Skeletal muscle tissue (tissue), 4 donors: ENCODE data around the gene ZNF385D. TPM values are rescaled to one million over a fixed set of nuclear protein-coding genes. Genes with fewer than 3 reads are reported as not detected.

Experiments used
- H3K27ac ChIP-seq: one replicate; pipeline ENCODE4 v1.7.0; 2013; ENCODE audit warnings: mild to moderate bottlenecking, low read depth, low read length, inconsistent platforms
- H3K27me3 ChIP-seq, 3 donors: one replicate each; pipeline ENCODE4 v1.7.0; 2013; ENCODE audit warnings: low read length in 3 of 3; ENCODE audit not compliant: control insufficient read depth in 3 of 3, insufficient read depth in 3 of 3
- H3K36me3 ChIP-seq, 3 donors: one replicate each; pipeline ENCODE4 v1.7.0; 2013; ENCODE audit warnings: low read length in 3 of 3; ENCODE audit not compliant: control insufficient read depth in 3 of 3, insufficient read depth in 3 of 3
- H3K4me1 ChIP-seq, 3 donors: one replicate each; pipeline ENCODE4 v1.7.0; 2013; ENCODE audit warnings: low read length in 3 of 3, mild to moderate bottlenecking in 3 of 3; ENCODE audit not compliant: control insufficient read depth in 3 of 3, insufficient read depth in 3 of 3
- H3K4me3 ChIP-seq, 3 donors: one replicate each; pipeline ENCODE4 v1.7.0; 2013; ENCODE audit warnings: low read length in 3 of 3
- H3K9ac ChIP-seq, 3 donors: one replicate each; pipeline ENCODE4 v1.7.0; 2013; ENCODE audit warnings: low read length in 3 of 3, mild to moderate bottlenecking in 3 of 3, moderate library complexity in 2 of 3, low read depth in 1 of 3
- H3K9me3 ChIP-seq, 3 donors: one replicate each; pipeline ENCODE4 v1.7.0; 2013; ENCODE audit warnings: low read length in 3 of 3; ENCODE audit not compliant: control insufficient read depth in 3 of 3
- total RNA-seq: library from RNA; depleted of rRNA; stranded (reverse); fragments of >200 nt; gene quantifications from one replicate; pipeline ENCODE4 v1.2.3, GENCODE V29; 2014
- donor health status: Osteomylitis.

The ZNF385D gene
- total RNA-seq, 1 donor from 2014 or later = 9.4 TPM

DNA sequence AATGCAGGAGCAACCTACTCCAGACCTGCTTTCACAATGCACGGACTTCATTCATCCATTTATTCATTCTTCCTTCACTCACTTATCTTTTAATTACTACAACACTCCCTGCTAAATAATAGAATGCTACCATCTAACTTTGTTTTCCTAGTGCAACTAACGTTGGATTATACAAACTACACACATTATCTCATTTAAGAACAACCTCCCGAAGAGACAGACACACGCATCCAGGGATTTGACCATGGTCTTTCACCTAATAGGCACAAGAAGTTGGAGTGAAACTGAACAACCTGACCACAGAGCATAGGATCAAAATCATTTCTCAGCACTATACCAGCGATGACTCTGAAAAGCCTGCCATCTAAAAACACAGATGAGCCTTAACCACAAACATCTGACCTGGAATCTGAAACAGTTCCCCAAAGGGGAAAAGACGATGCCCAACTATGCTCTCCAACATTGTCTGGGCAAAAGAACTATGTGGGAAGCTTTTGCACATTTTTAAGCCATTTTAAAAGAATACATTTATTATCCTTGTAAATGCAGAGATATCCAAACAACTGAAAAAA is 21.0 kb downstream of the ZNF385D start:
- H3K4me1 ChIP-seq = no peaks in the 10 kb centered on the region
- no peaks in the 10 kb centered on the region for H3K36me3 ChIP-seq
- H3K27ac ChIP-seq = no peak overlapping the region
- no peak overlapping the region for H3K9ac ChIP-seq
- H3K27me3 ChIP-seq = no peaks in the 10 kb centered on the region
- H3K4me3 ChIP-seq = no peak overlapping the region
- no peaks in the 10 kb centered on the region for H3K9me3 ChIP-seq

DNA sequence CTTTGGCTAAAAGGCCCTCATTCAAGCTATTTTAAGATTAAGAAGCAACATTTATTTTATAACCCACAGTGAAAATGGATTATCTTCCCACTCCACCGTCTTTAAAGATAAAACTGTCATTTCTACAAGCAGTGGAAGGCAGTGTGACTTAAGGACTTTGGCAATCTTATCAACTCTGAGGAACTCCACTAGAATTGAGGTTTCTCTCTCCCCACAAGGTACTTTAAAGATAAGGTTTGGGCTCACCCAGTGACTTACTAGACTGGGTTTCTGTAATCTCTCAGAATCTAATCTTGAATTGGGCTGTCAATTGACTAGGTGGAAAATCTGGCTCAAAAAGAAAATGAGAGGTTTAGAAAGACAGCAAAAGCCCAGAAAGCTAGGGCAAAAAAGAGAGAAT is 21.7 kb downstream of the ZNF385D start:
- no peaks in the 10 kb centered on the region for H3K4me1 ChIP-seq
- H3K9me3 ChIP-seq = no peaks in the 10 kb centered on the region
- H3K9ac ChIP-seq = no peak overlapping the region
- no peak overlapping the region for H3K27ac ChIP-seq
- H3K27me3 ChIP-seq = no peaks in the 10 kb centered on the region
- H3K4me3 ChIP-seq = no peak overlapping the region
- no peaks in the 10 kb centered on the region for H3K36me3 ChIP-seq

DNA sequence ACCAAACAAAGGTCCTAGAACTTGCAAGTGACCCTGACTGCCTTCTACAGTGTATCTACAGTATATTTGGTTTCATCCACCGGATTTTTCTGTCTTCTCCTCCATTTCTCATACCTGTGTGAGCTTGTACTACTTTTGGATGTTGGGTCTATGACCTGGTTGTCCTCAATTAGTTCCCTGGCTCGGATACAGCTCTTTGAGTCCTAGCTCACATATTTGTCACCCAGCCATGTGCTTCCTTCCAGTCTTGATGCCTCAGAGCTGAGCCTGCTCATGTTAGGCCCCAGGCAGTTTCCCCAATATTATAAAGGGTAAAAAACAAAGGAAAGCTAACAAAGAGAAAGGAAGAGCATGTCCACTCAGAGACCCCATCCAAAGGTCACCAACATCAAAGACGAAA is 28.2 kb downstream of the ZNF385D start:
- Histone ChIP-seq H3K9ac (no peak overlapping the region), H3K27me3 (no peaks in the 10 kb centered on the region), H3K27ac (no peak overlapping the region), H3K4me3 (no peak overlapping the region), H3K9me3 (no peaks in the 10 kb centered on the region), H3K36me3 (no peaks in the 10 kb centered on the region), H3K4me1 (no peaks in the 10 kb centered on the region)

DNA sequence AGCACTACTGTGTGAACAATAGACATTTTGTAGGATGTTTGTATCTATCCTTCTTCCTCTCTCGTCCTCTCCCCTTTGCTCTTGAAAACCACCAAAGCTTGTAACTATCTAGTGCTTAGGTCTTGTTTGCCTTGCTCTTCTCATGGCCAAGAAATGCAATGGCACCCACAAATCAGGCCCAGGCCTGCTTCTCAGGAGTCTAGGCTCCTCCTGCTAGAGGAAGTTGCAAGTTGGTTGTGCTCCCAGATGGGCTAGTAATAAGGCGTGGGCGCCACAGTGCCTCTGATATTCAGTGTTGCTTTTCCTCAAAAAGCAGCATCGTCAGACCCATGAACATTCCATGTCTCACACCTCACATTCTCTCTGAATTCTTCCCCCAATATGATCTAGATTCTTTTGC is 28.7 kb downstream of the ZNF385D start:
- no peak overlapping the region for H3K27ac ChIP-seq
- H3K9me3 ChIP-seq = no peaks in the 10 kb centered on the region
- no peaks in the 10 kb centered on the region for H3K36me3 ChIP-seq
- no peaks in the 10 kb centered on the region for H3K4me1 ChIP-seq
- no peaks in the 10 kb centered on the region for H3K27me3 ChIP-seq
- no peak overlapping the region for H3K4me3 ChIP-seq
- no peak overlapping the region for H3K9ac ChIP-seq

DNA sequence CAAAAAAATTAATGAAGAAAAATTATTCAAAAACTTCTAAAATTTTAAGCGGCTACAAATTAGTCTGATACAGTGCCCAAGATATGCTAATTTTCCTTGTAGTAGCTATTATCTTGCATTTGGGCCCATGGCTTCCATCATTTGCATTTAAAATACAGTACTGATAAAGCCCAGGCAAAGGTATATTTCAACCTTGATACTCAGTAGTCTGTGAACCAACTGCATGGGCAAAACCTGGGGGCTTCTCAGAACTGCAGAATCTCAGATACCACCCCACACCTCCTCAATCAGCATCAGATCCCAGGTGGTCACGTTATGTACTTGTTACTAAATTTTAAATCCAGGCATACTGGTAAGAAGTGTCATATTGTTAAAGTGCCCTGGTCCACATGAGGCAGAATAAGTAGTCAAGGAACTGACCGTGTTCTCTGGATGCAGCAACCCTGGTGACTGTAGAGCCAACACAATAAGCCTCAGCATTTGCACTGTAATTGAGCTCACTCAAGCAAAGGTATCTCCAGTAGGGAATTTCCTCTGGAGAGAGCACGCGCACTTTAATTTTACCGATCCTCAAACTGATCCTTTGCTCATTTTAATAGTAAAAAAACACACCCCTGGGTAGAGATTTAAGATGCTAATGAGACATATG is 31.9 kb downstream of the ZNF385D start:
- no peak overlapping the region for H3K9ac ChIP-seq
- H3K4me1 ChIP-seq = no peaks in the 10 kb centered on the region
- no peak overlapping the region for H3K27ac ChIP-seq

DNA sequence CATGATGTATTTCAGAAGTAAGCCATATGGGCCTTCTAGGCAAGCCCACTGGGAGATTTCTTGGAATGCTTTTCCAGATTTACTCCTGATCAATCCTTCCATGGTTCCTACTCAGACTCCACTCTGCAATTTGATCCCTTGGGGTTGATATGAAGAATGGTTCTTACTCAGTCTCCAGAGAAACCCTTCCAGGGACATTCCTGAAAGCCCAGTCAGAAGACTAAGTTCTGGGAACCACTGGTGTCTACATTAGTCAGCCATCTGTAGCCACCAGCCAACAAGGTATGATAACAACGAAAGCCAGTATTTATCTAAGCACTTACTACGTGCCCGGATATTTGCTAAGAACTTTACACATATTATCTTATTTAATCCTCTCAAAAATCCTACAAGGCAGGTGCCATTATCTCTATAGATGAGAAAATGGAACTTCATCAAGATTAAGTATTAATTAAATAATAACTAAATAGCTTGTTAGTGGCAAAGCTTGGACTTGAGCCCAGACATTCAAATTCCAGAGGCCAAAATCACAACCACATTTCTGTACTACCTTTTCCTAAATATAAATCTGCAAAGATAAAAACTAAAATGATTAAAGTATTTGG is 32.7 kb downstream of the ZNF385D start:
- Histone ChIP-seq H3K9ac (no peak overlapping the region), H3K9me3 (no peaks in the 10 kb centered on the region), H3K4me3 (no peak overlapping the region), H3K27ac (no peak overlapping the region), H3K36me3 (no peaks in the 10 kb centered on the region), H3K27me3 (no peaks in the 10 kb centered on the region), H3K4me1 (no peaks in the 10 kb centered on the region)

More for the DNA sequence above, 31.9 kb downstream of the ZNF385D start:
- Histone ChIP-seq H3K9me3 (no peaks in the 10 kb centered on the region), H3K36me3 (no peaks in the 10 kb centered on the region), H3K27me3 (no peaks in the 10 kb centered on the region), H3K4me3 (no peak overlapping the region)

DNA sequence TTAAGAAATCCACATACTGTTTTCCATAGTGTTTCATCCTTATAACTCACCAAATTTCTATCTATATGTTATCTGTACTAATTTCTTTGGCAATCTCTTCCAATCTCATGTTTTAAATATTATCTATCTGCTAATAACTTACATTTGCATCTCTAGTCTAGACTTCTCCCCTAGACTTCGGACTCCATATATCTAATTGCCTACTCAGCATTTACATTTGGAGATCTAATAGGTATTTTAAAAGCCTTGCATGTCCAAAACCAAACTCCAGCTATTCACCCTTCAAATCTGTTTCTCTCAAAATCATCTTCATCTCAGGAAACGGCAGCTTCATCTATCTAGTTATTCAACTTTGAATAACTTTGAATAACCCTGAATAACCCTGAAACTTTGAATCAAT is 35.3 kb downstream of the ZNF385D start:
- Histone ChIP-seq H3K9me3 (no peaks in the 10 kb centered on the region), H3K27me3 (no peaks in the 10 kb centered on the region), H3K4me1 (no peaks in the 10 kb centered on the region), H3K4me3 (no peak overlapping the region), H3K36me3 (no peaks in the 10 kb centered on the region), H3K9ac (no peak overlapping the region), H3K27ac (no peak overlapping the region)

DNA sequence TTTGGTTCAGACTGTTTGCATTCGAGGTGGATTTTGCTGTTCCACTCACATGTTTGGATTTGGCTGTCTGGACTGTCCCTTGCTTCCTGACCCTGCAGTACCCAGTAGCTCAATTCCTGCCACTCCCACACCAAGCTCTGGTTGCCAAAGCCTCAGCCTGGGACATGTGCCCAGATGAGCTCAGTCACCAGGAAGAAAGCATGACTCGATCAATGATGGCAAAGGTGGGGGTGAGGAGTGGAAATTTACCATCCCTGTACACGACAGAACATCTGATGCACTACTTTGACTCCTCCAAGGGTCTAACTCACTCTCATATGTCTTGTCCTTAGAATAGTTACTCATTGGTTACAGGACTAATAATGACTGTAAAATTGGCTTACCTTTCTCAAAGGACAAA is 45.2 kb downstream of the ZNF385D start:
- Histone ChIP-seq H3K9me3 (peaks cover 0 to 2% (median 0%) of the 10 kb centered on the region in 3 donors), H3K4me1 (peaks cover 0 to 5% (median 0%) of the 10 kb centered on the region in 3 donors), H3K9ac (no peak overlapping the region), H3K27me3 (no peaks in the 10 kb centered on the region), H3K36me3 (no peaks in the 10 kb centered on the region), H3K4me3 (no peak overlapping the region), H3K27ac (no peak overlapping the region)

DNA sequence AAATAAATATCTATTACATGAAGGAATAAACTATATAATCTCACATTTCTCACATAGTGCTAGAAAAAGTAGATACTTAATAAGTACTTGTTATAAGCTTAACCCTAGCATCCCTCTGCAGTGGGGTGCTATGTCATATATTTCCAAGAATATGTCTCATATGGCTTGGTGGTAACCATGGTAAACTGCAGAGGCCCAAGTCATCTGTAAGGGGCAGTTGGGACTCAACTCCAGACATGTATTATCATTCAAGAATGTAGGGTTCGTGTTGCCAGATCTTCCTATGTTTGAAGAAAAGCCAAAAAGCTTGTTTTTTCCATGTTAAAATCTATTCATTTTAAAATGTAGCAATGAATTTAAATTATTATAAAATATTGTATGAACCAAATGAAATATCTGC is 46.2 kb downstream of the ZNF385D start:
- Histone ChIP-seq H3K4me3 (no peak overlapping the region), H3K27ac (no peak overlapping the region), H3K9ac (no peak overlapping the region), H3K9me3 (peaks cover 0 to 2% (median 0%) of the 10 kb centered on the region in 3 donors), H3K36me3 (no peaks in the 10 kb centered on the region), H3K27me3 (no peaks in the 10 kb centered on the region), H3K4me1 (peaks cover 0 to 5% (median 0%) of the 10 kb centered on the region in 3 donors)

DNA sequence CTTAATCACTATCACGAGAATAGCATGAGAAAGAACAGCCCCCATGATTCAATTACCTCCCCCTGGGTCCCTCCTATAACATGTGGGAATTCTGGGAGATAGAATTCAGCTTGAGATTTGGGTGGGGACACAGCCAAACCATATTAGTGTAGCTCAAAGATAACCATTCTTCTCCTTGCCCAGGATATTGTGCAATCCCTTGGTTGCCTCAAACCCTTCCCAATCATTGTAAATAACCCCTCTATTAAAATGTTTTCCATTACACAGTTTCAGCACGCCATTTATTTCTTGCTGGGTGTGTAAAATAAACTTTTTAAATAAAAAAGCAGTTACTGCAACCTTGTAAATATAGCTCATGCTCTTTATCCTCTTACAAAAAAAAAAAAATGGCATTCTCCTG is 47.7 kb downstream of the ZNF385D start:
- peaks cover 0 to 5% (median 0%) of the 10 kb centered on the region in 3 donors for H3K4me1 ChIP-seq
- no peak overlapping the region for H3K9ac ChIP-seq
- no peaks in the 10 kb centered on the region for H3K27me3 ChIP-seq
- H3K4me3 ChIP-seq = no peak overlapping the region
- peaks cover 0 to 2% (median 0%) of the 10 kb centered on the region in 3 donors for H3K9me3 ChIP-seq
- H3K27ac ChIP-seq = no peak overlapping the region
- no peaks in the 10 kb centered on the region for H3K36me3 ChIP-seq
